OCI-LY1 (cell line): ENCODE results near the gene DGKB.

Source experiments
- H2AFZ ChIP-seq: fragments of 200-600 bp; sonication (generic), shearing (Covaris generic); 2 replicates; pipeline ENCODE4 v1.6.0; 2014; ENCODE audit warnings: antibody characterized with exemption, mild to moderate bottlenecking, low read length
- H3F3A ChIP-seq: fragments of 200-600 bp; sonication (generic), shearing (Covaris generic); 2 replicates; pipeline ENCODE4 v1.6.0; 2014; ENCODE audit warnings: mild to moderate bottlenecking, antibody characterized with exemption, low read length, moderate library complexity; ENCODE audit not compliant: insufficient read depth
- H3K27ac ChIP-seq: fragments of 200-600 bp; sonication (generic); 2 replicates; pipeline ENCODE4 v1.5.1; 2014; ENCODE audit warnings: low read length, mixed run types, mild to moderate bottlenecking, low read depth; ENCODE audit not compliant: poor library complexity, severe bottlenecking
- H3K27me3 ChIP-seq: fragments of 200-600 bp; sonication (generic); 2 replicates; pipeline ENCODE4 v1.6.0; 2014; ENCODE audit warnings: antibody characterized with exemption, mild to moderate bottlenecking, low read length, moderate library complexity; ENCODE audit not compliant: insufficient read depth
- H3K36me3 ChIP-seq: fragments of 200-600 bp; sonication (generic); 2 replicates; pipeline ENCODE4 v1.6.1; 2014; ENCODE audit warnings: mild to moderate bottlenecking, antibody characterized with exemption, low read length, moderate library complexity, mixed read lengths; ENCODE audit not compliant: insufficient read depth
- H3K4me1 ChIP-seq: fragments of 200-600 bp; sonication (generic); 2 replicates; pipeline ENCODE4 v1.5.1; 2014; ENCODE audit warnings: mild to moderate bottlenecking, low read length, moderate library complexity; ENCODE audit not compliant: insufficient read depth, severe bottlenecking
- H3K4me2 ChIP-seq: fragments of 200-600 bp; sonication (generic), shearing (Covaris generic); 2 replicates; pipeline ENCODE4 v1.6.1; 2014; ENCODE audit warnings: low read length
- H3K4me3 ChIP-seq: fragments of 200-600 bp; sonication (generic); 2 replicates; pipeline ENCODE4 v1.5.1; 2014; ENCODE audit warnings: low read length, low read depth, mild to moderate bottlenecking, mixed read lengths; ENCODE audit not compliant: poor library complexity, severe bottlenecking
- H3K79me2 ChIP-seq: fragments of 200-600 bp; shearing (Covaris generic); 2 replicates; pipeline ENCODE4 v1.6.1; 2016; ENCODE audit warnings: mixed run types, low read length, mixed read lengths; ENCODE audit not compliant: insufficient read depth
- H3K9ac ChIP-seq: fragments of 200-600 bp; sonication (generic), shearing (Covaris generic); 2 replicates; pipeline ENCODE4 v1.6.1; 2014; ENCODE audit warnings: mild to moderate bottlenecking, low read length, mixed read lengths
- H3K9me2 ChIP-seq: fragments of 200-600 bp; sonication (generic), shearing (Covaris generic); 2 replicates; pipeline ENCODE4 v1.6.1; 2014; ENCODE audit warnings: low read depth, mild to moderate bottlenecking, low read length, mixed read lengths
- H3K9me3 ChIP-seq: fragments of 200-600 bp; shearing (Covaris generic); 2 replicates; pipeline ENCODE4 v1.6.1; 2014; ENCODE audit warnings: low read length, mixed read lengths
- H4K20me1 ChIP-seq: fragments of 200-600 bp; sonication (generic), shearing (Covaris generic); 2 replicates; pipeline ENCODE4 v1.6.0; 2016; ENCODE audit warnings: mild to moderate bottlenecking, low read length; ENCODE audit not compliant: insufficient read depth
- CTCF ChIP-seq: fragments of 200-600 bp; sonication (generic), shearing (Covaris generic); IDR thresholded peaks from 2 replicates; pipeline ENCODE4 v1.5.1; 2017; ENCODE audit warnings: mild to moderate bottlenecking, antibody characterized with exemption, low read length, moderate library complexity, mixed read lengths
- EZH2 ChIP-seq: fragments of 200-600 bp; sonication (generic), shearing (Covaris generic); IDR thresholded peaks from 2 replicates; pipeline ENCODE4 v1.8.0; 2017; ENCODE audit warnings: borderline replicate concordance, mixed run types, mild to moderate bottlenecking, antibody characterized with exemption, low read length, moderate library complexity, mixed read lengths

DGKB gene

GRCh38 chr7:14380881-14381280 is 521.7 kb downstream of the DGKB start:
- Histone ChIP-seq H3K36me3 (no peaks in the 10 kb centered on the region), H4K20me1 (no peaks in the 10 kb centered on the region), H3K9me2 (no peaks in the 10 kb centered on the region), H3K27ac (no peak overlapping the region), H3K27me3 (no peaks in the 10 kb centered on the region), H3K9ac (no peak overlapping the region), H3K4me2 (no peak overlapping the region), H3K4me1 (no peaks in the 10 kb centered on the region), H3F3A (no peaks in the 10 kb centered on the region), H3K9me3 (no peaks in the 10 kb centered on the region), H3K4me3 (no peak overlapping the region), H3K79me2 (no peaks in the 10 kb centered on the region), H2AFZ (no peak overlapping the region)
- TF ChIP-seq EZH2 (no peak), CTCF (no peak)

GRCh38 chr7:14377646-14378266 is 524.8 kb downstream of the DGKB start:
- Histone ChIP-seq H2AFZ (no peak overlapping the region), H3K9ac (no peak overlapping the region), H3K9me2 (no peaks in the 10 kb centered on the region), H3F3A (no peaks in the 10 kb centered on the region), H3K4me1 (no peaks in the 10 kb centered on the region), H4K20me1 (no peaks in the 10 kb centered on the region), H3K27me3 (no peaks in the 10 kb centered on the region), H3K9me3 (no peaks in the 10 kb centered on the region), H3K36me3 (no peaks in the 10 kb centered on the region), H3K27ac (no peak overlapping the region), H3K4me3 (no peak overlapping the region), H3K4me2 (no peak overlapping the region), H3K79me2 (no peaks in the 10 kb centered on the region)
- TF ChIP-seq EZH2 (no peak), CTCF (no peak)

DNA sequence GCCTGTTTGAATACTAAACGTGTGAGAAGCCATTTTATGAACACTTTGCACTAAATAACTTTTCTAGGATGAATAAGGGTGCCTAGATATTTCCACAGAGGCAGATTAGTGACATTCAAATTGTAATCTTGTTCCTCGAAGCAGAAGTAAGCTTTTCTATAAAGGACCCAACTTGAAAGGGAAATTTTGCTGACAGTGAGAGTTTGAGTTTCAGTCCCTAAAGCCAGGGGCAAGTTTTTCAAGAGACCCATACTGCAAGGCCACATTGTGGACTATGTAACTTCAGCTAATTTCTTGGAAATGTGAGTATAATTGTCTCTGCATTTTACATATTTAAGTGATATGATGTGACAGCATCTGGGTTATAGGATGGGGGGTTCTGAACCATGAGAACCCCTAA is 525.8 kb downstream of the DGKB start:
- H3K4me3 ChIP-seq: no peak overlapping the region
- TF ChIP-seq CTCF (no peak), EZH2 (no peak)
- no peaks in the 10 kb centered on the region for H3K9me3 ChIP-seq
- no peak overlapping the region for H2AFZ ChIP-seq
- no peaks in the 10 kb centered on the region for H3K36me3 ChIP-seq
- no peaks in the 10 kb centered on the region for H3F3A ChIP-seq
- no peaks in the 10 kb centered on the region for H4K20me1 ChIP-seq
- H3K27me3 ChIP-seq: no peaks in the 10 kb centered on the region
- no peaks in the 10 kb centered on the region for H3K9me2 ChIP-seq
- H3K4me1 ChIP-seq: no peaks in the 10 kb centered on the region
- no peak overlapping the region for H3K27ac ChIP-seq
- H3K4me2 ChIP-seq: no peak overlapping the region
- H3K79me2 ChIP-seq: no peaks in the 10 kb centered on the region
- H3K9ac ChIP-seq: no peak overlapping the region
